NT2/D1 (cell line): ENCODE results near the gene RIOX2.

Source experiments
- DNase-seq: peaks from one replicate; pipeline ENCODE4 v3.0.0-alpha.2; 2011; ENCODE audit warnings: low read depth, low spot score
- H3K27me3 ChIP-seq: 2 replicates; pipeline ENCODE4 v1.6.0; 2011; ENCODE audit warnings: mild to moderate bottlenecking; ENCODE audit not compliant: insufficient read length, insufficient read depth
- H3K36me3 ChIP-seq: 2 replicates; pipeline ENCODE4 v1.6.1; 2011; ENCODE audit warnings: mild to moderate bottlenecking, low read length, mixed read lengths; ENCODE audit not compliant: insufficient read depth, insufficient read length
- H3K4me1 ChIP-seq: 2 replicates; pipeline ENCODE4 v1.5.1; 2011; ENCODE audit not compliant: insufficient read depth, insufficient read length
- H3K4me3 ChIP-seq: 2 replicates; pipeline ENCODE4 v1.5.1; 2011; ENCODE audit warnings: low read depth; ENCODE audit not compliant: insufficient read length
- H3K9ac ChIP-seq: 2 replicates; pipeline ENCODE4 v1.6.0; 2011; ENCODE audit warnings: low read depth; ENCODE audit not compliant: insufficient read length
- H3K9me3 ChIP-seq: 2 replicates; pipeline ENCODE4 v1.5.1; 2011; ENCODE audit warnings: mild to moderate bottlenecking, low read length; ENCODE audit not compliant: insufficient read depth
- SUZ12 ChIP-seq: IDR thresholded peaks from 2 replicates; pipeline ENCODE4 v1.6.1; 2011; ENCODE audit not compliant: insufficient read length, insufficient read depth; ENCODE audit errors: extremely low read depth
- YY1 ChIP-seq: IDR thresholded peaks from 2 replicates; pipeline ENCODE4 v1.6.1; 2011; ENCODE audit not compliant: insufficient read length, insufficient read depth
- ZNF274 ChIP-seq: IDR thresholded peaks from 2 replicates; pipeline ENCODE4 v1.6.1; 2011; ENCODE audit warnings: mild to moderate bottlenecking, low read depth, low read length

Gene RIOX2

DNA sequence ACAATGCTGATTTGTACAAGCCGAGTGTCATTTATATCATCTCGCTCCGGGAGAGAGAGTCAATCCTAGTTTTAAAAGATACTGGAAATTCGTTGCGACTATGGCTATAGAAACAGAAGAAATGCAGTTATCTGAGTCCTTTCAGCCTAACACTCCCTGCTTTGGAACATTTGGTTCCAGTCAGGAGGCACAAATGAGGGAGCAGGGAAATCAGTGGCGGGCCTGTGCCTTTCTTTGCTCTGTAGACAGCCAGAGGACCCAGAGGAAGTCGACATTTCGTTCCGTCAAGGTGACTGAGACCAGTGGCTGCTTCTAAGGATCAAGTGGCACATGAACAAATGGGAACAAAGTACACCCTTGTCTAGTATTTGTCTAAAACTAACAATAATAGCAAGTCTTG lies 745 bp upstream of the RIOX2 start:
- Histone ChIP-seq H3K36me3 (no peaks in the 10 kb centered on the region), H3K27me3 (peaks cover 4% of the 10 kb centered on the region), H3K4me3 (no peak overlapping the region), H3K9me3 (no peaks in the 10 kb centered on the region), H3K4me1 (no peaks in the 10 kb centered on the region), H3K9ac (peak overlapping the region; percentile 12)
- no peak for DNase-seq
- TF ChIP-seq YY1, result no peak

DNA sequence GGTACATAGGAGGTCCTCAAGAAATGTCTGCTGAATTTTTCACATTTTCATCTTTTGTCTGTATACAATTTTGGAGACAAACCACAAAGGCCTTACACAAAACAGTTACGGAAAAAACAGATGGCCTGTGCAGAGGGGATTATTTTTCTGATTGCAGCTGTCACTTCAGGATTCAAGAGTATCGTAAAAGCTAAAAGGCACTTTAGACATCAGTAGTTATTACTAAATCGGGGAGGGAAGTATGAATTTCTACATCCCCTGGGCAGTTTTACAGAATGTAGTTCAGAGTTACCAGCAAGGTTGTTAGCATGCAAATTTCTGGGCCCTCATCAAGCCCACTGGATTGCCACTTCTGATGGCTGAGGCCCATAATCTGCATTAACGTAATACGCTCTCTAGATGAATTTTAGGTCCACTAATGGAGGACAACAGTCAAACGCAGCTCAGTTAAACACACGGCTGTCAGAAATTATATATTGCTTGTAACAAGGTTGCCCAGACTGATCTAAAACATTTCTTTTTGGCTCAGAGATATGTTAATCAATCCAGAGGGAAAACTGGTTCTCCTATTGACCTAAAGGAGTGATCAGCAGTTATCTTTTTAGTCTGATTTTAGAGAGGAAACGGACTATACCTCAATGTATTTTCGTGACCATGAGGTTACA lies 1.1 kb downstream of the RIOX2 start:
- peak overlapping the region; percentile 60 for H3K4me3 ChIP-seq
- DNase-seq, result no peak
- no peaks in the 10 kb centered on the region for H3K9me3 ChIP-seq
- H3K4me1 ChIP-seq, result no peaks in the 10 kb centered on the region
- TF ChIP-seq ZNF274 (no peak), SUZ12 (no peak), YY1 (no peak)
- peak overlapping the region; percentile 88 for H3K9ac ChIP-seq
- peaks cover 4% of the 10 kb centered on the region for H3K27me3 ChIP-seq
- peaks cover 16% of the 10 kb centered on the region for H3K36me3 ChIP-seq

DNA sequence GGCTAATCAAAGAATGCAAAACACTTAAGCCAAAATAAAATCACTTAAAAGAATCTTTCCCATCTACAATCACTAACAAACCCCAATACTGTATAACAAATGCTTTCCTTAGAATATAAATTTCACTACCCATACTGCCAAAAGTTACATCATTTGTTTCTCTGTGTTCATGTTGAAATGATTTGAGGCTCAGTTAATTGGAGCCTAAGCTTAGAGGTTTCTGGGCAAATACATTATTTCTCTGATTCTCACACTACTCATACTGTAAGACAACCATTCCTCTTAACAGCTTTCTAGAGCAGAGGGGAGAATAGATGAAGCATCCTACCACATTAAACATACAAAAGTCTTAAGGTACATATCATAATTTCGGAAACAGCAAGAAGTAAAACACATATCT lies 2.1 kb downstream of the RIOX2 start:
- TF ChIP-seq SUZ12, result no peak
- TF ChIP-seq YY1, result no peak
- no peak for TF ChIP-seq ZNF274
- Histone ChIP-seq H3K4me1 (no peaks in the 10 kb centered on the region), H3K9ac (no peak overlapping the region), H3K4me3 (no peak overlapping the region), H3K27me3 (peaks cover 4% of the 10 kb centered on the region), H3K36me3 (peaks cover 22% of the 10 kb centered on the region), H3K9me3 (no peaks in the 10 kb centered on the region)
- no peak for DNase-seq

DNA sequence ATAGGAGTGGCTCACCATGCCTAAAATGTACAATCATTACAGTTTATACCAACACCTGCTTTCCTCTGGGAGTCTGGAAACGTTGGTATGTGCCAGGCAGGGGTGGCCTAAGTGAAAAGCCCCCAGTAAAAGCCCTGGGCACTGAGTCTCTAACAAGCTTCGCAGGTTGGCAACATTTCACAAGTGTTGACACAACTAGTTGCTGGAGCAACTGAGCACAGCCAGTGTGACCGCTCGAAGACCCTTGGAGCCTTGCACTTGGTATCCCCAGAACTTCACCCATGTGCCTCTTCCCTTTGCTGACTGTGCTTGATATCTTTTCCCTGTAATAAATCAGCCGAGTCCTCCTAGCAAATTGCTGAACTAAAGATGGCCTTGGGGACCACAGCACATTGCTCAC lies 2.7 kb downstream of the RIOX2 start:
- no peaks in the 10 kb centered on the region for H3K4me1 ChIP-seq
- TF ChIP-seq SUZ12 (no peak), ZNF274 (no peak), YY1 (no peak)
- H3K36me3 ChIP-seq, result peaks cover 25% of the 10 kb centered on the region
- no peak overlapping the region for H3K9ac ChIP-seq
- H3K27me3 ChIP-seq, result peaks cover 4% of the 10 kb centered on the region
- no peaks in the 10 kb centered on the region for H3K9me3 ChIP-seq
- no peak for DNase-seq
- no peak overlapping the region for H3K4me3 ChIP-seq

DNA sequence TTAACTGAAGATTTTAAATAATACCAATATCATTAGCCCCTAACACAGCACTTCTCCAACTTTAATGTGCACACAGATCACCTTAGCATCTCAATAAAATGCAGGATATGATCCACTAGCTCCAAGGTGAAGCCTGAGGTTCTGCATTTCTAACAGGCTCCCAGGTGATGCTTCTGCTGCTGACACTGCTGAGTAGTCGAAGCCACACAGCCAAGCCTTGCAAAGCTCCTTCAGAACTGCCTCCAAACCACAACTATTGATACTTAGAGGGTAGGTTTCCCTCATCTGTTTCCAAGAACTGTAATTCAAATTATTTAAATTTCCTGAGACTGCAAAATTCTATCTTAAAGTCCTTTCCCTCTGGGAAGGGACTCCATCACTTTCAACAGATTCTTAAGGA lies 3.9 kb downstream of the RIOX2 start:
- H3K4me3 ChIP-seq, result no peak overlapping the region

DNA sequence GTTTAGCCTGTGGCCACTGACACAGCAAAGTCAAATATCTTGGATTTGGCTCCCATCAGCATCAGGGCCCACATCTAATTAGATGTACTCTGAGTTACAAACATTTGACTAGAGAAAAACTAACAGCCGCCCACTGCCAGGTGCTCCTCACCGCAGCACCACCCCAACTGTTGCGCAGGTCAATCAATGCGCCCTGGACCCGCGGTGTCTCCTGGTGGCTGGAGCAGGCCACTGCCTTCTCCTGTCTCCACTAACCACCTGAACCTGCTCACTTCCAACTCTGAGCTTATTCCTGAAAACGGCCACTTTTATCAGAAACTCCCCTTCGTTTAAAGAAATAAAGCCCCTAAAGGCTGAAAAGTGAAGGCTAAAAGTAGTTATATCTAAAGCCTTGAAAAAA lies 4.3 kb downstream of the RIOX2 start:
- no peak for DNase-seq
- peaks cover under 1% of the 10 kb centered on the region for H3K27me3 ChIP-seq
- H3K4me3 ChIP-seq, result no peak overlapping the region
- no peak for TF ChIP-seq SUZ12
- no peak for TF ChIP-seq YY1
- TF ChIP-seq ZNF274, result no peak
- H3K36me3 ChIP-seq, result peaks cover 38% of the 10 kb centered on the region
- H3K9ac ChIP-seq, result no peak overlapping the region
- H3K9me3 ChIP-seq, result no peaks in the 10 kb centered on the region
- H3K4me1 ChIP-seq, result no peaks in the 10 kb centered on the region

More for the DNA sequence above, 3.9 kb downstream of the RIOX2 start:
- Histone ChIP-seq H3K27me3 (peaks cover 4% of the 10 kb centered on the region), H3K36me3 (peaks cover 33% of the 10 kb centered on the region), H3K4me1 (no peaks in the 10 kb centered on the region), H3K9ac (no peak overlapping the region), H3K9me3 (no peaks in the 10 kb centered on the region)
- no peak for TF ChIP-seq ZNF274
- no peak for TF ChIP-seq SUZ12
- TF ChIP-seq YY1, result no peak
- no peak for DNase-seq

DNA sequence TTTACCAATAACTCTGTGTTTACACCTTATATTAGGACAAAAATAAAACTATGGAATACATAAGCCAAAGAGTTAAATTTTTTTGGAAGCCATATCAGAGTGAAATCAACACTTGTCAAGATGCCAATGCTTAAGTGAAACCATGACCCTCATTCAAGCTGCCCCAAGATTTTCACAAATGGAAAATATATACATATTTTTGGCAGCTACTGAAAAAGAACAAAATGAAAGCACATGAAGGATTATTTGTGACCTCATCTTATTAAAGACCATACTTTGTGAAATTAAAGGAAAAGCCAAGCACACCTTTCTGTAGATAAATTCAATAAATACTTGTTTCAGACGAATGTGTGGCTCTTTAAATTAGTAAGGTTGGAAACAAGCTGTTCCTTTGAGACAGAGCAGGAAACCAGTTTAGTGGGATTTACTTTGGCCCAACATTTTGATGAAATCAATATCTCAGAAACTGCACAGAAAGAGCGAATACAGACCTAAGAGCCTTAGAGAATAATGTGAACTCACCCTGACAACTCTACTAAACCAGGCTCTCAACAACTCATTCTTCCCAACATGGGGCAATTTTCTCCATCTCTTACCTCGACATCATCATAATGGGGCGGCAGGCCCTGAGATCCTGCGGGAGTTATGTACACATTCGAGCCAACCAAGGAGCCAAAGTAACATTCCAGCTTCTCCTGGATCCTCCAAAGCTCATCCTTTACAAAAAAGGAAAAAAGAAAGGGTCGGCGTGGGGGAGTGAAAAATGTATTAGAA lies 11.1 kb downstream of the RIOX2 start:
- H3K4me1 ChIP-seq, result no peaks in the 10 kb centered on the region
- H3K4me3 ChIP-seq, result no peak overlapping the region
- no peaks in the 10 kb centered on the region for H3K9me3 ChIP-seq
- no peaks in the 10 kb centered on the region for H3K27me3 ChIP-seq
- H3K36me3 ChIP-seq, result peaks cover 81% of the 10 kb centered on the region
- no peak overlapping the region for H3K9ac ChIP-seq
- TF ChIP-seq YY1 (no peak), ZNF274 (no peak), SUZ12 (no peak)
- no peak for DNase-seq
